Measurements from ENCODE around the gene RBBP9.
"Not testable (repeated sequence)": the region's sequence is repeated elsewhere in the genome, so short reads cannot be mapped to it uniquely, and the experiment has no call there.

The RBBP9 gene

GRCh38 chr20:18501672-18502071 lies 4.6 kb upstream of the RBBP9 start:
- not testable (repeated sequence) for DNase-seq

GRCh38 chr20:18497603-18498002 lies 578 bp upstream of the RBBP9 start:
- no peak for DNase-seq

GRCh38 chr20:18496042-18496441 lies 983 bp downstream of the RBBP9 start:
- DNase-seq: no peak

GRCh38 chr20:18488301-18488700 lies 8.7 kb downstream of the RBBP9 start:
- no peak for DNase-seq

- DNase-seq: no peak
Measured at GRCh38 chr20:18481596-18481995, 15.4 kb downstream of the RBBP9 start.

GRCh38 chr20:18477821-18478220 lies 19.2 kb downstream of the RBBP9 start:
- no peak for DNase-seq

- DNase-seq: no peak
Measured at GRCh38 chr20:18477218-18477617, 19.8 kb downstream of the RBBP9 start.

GRCh38 chr20:18466894-18467730 lies 29.9 kb downstream of the RBBP9 start, which contains the start of the genes DZANK1 and POLR3F:
Gene DZANK1 (minus strand): TSS chr20:18467030. CDS start chr20:18465358, 1,672 bp downstream.
Gene POLR3F (plus strand): TSS chr20:18467390. CDS start chr20:18467507, 117 bp downstream.
- peak; percentile 97 for DNase-seq

GRCh38 chr20:18466574-18466893 lies 30.5 kb downstream of the RBBP9 start:
- no peak for DNase-seq

GRCh38 chr20:18465536-18466200 lies 31.4 kb downstream of the RBBP9 start:
- DNase-seq: no peak

GRCh38 chr20:18456600-18456999 lies 40.4 kb downstream of the RBBP9 start:
- DNase-seq: no peak

- no peak for DNase-seq
Measured at GRCh38 chr20:18443886-18444285, 53.1 kb downstream of the RBBP9 start.

GRCh38 chr20:18440403-18440802 lies 56.6 kb downstream of the RBBP9 start:
- no peak for DNase-seq

- no peak for DNase-seq
Measured at GRCh38 chr20:18436847-18437246, 60.2 kb downstream of the RBBP9 start.

Data from RPMI8226 (cell line).